ENCODE results near the gene SH3RF1. TPM values are rescaled to one million over a fixed set of nuclear protein-coding genes. Genes with fewer than 3 reads are reported as not detected.
"Not testable (repeated sequence)": the region's sequence is repeated elsewhere in the genome, so short reads cannot be mapped to it uniquely, and the experiment has no call there.

Gene SH3RF1
- total RNA-seq, 1 donor from 2014 or later: 8.8 TPM

DNA sequence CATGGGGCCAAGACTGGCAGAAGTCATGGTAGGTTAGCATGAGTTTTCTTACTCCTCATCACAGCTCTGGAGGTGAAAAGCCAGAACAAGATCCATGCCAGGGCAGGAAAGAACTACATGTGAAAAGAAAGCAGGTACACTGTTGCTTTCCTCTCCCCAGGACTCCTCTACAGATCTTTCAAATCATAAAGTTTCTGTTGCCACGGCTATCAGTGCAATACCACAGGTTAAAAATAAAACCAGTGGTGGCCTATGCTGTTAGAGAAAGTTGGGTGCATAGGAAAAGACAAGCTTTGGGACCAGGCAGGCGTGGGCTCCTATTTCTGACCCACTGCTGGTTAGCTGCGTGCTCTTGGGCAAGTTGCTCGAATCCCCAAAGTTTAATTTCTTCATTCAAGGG lies 81.4 kb downstream of the SH3RF1 start:
- no peak for DNase-seq (ENCODE audit: missing footprints)
- no peak for ATAC-seq
- intact Hi-C loops (cut with DNase I): no loop called here

DNA sequence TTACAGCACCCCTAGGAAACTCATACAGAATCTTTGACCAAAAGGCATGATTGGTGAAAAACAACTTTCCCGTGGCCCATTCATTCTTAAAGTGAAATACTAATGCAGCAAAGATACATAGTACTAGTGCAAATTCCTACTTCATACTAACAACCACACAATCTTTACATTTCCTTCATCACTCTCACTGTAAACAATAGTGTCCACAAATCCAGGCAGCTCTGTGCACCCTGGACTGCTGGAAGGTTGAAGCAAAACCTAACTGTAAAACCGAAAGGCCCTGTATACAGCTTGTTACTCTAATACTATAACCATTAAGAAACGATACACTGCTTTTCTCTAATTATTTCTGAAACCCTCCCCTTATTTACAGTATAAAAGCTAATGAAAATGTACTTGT lies 82.6 kb downstream of the SH3RF1 start:
- intact Hi-C loops (cut with DNase I): no loop called here
- DNase-seq (ENCODE audit: missing footprints) (no peak), ATAC-seq (no peak)

DNA sequence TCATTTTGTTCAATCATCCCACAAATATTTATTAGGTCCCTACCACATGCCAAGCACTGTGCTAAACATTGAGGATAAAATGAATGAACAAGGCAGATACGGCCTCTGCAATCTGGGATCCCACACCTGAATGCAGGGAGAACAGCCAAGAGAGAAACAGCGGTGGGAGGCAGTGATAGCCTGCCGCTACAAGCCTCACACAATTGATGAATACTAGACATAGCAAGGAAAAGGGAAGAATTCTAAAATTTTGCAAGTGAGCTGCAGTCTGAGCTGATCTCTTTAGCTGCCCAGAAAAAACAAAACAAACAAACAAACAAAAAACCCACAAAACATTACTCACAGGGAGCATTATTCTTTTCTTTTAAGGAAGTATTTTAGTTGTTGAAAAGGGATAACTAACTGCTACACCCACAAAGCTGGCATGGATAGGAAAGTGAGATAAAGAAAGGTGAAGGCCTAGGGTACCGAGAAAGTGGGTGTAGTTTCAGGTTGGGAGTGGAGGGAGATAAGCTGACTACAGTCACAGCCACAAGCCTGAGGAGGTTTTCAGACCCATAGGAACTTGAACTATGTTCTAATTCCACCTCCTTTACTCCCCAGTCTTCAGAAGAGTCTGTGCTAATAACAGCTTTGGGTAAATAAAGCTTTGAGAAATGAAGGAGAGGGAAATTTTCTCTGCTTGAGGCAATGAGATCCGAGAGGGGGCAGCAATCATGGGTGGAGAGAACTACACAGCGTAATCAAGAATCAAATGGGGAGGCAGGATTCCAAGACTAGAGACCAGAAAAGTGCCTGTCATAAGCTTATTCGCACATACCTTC lies 85.4 kb downstream of the SH3RF1 start:
- intact Hi-C loops (cut with DNase I): no loop called here
- ATAC-seq (no peak), DNase-seq (ENCODE audit: missing footprints) (no peak)

DNA sequence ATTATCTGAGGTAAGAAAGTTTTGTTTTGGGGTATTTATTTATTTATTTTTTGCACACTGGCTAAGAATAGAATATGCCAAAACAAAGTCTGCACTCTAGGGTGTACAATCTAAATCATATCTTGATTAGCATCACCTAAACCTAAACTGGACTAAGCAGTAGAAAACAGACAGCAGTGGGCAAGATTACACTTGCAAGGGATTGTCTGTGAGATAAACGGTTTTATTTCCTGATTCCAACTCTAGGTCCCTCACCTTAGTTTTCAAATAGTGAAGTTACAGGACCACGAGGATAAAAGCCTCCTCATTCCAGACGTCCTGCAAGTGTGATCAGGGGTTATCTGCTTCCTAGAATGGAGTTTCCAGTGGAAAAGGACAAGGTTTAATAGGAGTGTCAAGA lies 86.1 kb downstream of the SH3RF1 start:
- intact Hi-C loops (cut with DNase I): no loop called here
- ATAC-seq (no peak), DNase-seq (ENCODE audit: missing footprints) (no peak)

DNA sequence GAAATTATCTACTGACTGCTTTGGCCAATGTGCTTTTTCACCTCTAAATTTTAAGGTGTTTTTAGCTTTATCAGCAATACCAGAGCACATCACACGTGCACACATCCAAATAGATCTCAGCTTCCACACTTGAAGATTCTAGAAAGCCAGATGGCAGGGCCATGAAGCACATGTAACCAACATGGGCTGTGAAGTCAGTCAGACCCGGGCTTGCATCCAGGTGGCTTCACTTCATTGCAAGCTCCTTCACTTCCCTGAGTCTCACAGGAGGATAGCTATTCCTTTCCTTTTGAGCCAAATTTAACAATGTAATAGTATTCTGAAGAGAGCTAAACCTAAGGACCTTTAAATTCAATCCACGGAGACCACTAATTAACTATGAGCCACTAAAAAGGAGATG lies 86.5 kb downstream of the SH3RF1 start:
- DNase-seq (ENCODE audit: missing footprints) (no peak), ATAC-seq (no peak)
- intact Hi-C loops (cut with DNase I): no loop called here

DNA sequence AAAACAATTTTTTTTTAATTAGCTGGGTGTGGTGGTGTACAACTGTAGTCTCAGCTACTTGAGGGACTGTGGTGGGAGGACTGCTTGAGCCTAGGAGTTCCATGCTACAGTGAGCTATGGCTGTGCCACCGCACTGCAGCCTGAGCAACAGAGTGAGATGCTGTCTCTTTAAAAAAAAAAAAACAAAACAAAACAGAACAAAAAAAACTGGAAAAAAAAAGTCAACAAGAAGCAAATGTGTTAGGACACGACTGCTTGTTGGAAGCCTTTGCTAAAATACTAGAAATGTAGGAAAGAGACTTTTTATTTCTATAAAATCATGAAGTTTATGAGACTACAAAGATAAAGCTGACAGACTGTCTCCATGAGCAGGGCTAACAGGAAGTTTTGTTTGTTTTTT lies 87.2 kb downstream of the SH3RF1 start:
- ATAC-seq: no peak
- DNase-seq (ENCODE audit: missing footprints): no peak
- intact Hi-C loops (cut with DNase I): no loop called here

DNA sequence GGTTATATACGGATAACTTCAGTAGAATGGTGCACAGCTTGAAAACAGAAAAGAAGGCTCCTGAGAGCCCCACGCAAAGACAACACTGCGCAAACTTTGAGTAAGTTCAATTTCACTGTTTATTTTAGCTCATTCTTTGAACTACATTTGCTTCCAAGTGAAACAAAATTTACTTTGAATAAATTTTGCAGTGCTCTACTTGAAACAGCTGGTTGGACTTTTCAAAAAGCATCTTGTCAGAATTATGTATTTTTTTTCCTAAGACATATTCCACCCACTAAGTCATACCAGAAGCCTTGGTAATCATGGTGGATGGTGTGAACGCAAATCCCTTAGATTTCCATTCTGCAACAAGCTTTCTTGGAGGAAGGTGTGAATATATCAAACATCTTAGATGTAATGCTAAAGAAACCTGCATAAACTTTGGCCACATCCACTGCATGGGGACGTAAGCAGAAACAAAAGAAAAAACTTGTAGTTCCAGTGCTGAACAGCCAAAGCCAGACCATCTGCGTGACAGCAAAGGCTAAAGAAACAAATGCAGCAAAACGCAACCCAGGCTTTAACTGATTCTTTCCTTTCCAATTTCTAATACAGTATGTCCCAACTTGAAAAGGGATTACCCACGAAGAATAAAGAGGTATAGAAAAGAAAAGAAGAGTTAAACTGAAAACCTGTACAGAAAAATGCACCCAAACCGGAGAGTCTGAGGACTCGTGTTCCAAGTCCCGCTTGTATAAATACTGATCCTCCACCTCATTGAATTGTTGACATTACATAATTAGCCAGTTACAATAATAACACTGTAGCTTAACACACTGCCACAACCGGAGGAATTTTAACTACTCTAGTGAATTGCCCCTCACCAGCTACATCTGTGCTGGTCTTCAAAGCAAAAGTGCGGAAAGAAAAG lies 90.9 kb downstream of the SH3RF1 start:
- intact Hi-C loops (cut with DNase I): no loop called here
- ATAC-seq (no peak), DNase-seq (ENCODE audit: missing footprints) (no peak)

DNA sequence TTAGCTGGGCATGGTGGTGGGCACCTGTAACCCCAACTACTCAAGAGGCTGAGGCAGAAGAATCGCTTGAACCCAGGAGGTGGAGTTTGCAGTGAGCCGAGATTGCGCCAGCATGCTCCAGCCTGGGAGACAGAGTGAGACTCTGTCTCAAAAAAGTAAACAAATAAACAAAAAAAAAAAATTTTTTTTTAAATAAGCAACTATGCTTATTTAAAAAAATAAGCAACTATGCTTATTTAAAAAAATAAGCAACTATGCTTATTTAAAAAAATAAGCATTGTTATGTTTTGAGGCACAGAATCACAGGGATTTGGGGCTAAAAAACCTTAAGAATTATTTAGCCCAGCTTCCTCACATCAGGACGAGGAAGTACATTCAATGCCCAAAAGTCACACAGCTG lies 92.7 kb downstream of the SH3RF1 start:
- ATAC-seq; intact Hi-C loops (cut with DNase I); DNase-seq (ENCODE audit: missing footprints): not testable (repeated sequence)

DNA sequence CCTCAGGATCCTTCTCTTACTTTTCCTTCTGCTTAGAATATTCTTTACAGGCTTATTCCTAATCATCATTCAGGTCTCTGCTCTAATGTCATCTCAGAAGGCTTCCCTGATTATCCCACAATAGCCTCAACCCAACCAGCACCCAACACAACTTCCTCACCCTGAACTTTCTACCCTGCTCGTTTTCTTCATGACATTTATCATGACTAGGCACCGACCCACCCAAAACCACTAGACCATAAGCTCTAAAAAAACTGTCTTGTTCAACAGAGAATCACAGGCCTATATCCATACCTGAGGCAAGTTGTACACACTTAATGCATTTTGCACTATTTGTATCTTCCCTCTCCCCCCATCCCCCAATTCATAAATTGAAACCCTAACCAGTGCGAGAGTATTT lies 95.3 kb downstream of the SH3RF1 start:
- intact Hi-C loops (cut with DNase I): no loop called here
- no peak for DNase-seq (ENCODE audit: missing footprints)
- ATAC-seq: no peak

DNA sequence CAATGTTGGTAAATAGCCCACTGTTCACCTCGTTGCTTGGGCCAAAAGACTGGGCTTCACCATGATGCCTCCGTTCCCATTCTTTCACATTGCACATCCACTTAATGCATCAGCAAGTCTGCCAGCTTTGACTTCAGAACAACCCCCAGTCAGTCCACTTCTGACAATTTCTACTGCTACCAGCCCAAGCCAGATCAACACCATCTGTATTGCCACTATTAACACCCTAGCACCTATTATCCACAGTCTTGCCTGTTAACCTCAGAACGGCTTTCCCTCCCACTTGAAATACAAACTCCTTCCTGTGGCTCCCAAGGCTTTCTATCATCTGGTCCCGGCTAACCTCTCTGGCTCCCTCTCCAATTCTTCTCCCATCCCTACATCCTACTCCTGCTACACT lies 95.7 kb downstream of the SH3RF1 start:
- no peak for ATAC-seq
- DNase-seq (ENCODE audit: missing footprints): no peak

DNA sequence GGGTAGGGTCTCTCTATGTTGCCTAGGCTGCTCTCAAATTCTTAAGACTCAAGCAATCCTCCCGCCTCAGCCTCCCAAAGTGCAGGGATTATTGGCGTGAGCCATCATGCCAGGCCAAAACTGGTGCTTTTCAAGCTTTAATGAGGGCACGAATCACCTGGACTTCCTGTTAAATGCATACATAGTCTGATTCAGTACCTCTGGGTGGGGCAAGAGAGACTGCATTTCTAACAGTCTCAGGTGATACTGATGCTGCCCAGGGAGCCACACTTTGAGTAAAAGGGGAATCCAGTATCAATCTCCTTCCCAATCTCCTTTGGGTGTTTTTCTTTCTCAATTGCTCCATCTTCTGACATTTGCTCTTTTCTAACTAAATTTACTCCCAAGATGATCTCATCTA lies 96.5 kb downstream of the SH3RF1 start:
- no peak for DNase-seq (ENCODE audit: missing footprints)
- intact Hi-C loops (cut with DNase I): no loop called here
- ATAC-seq: no peak

More for the DNA sequence above, 95.7 kb downstream of the SH3RF1 start:
- intact Hi-C loops (cut with DNase I): no loop called here

DNA sequence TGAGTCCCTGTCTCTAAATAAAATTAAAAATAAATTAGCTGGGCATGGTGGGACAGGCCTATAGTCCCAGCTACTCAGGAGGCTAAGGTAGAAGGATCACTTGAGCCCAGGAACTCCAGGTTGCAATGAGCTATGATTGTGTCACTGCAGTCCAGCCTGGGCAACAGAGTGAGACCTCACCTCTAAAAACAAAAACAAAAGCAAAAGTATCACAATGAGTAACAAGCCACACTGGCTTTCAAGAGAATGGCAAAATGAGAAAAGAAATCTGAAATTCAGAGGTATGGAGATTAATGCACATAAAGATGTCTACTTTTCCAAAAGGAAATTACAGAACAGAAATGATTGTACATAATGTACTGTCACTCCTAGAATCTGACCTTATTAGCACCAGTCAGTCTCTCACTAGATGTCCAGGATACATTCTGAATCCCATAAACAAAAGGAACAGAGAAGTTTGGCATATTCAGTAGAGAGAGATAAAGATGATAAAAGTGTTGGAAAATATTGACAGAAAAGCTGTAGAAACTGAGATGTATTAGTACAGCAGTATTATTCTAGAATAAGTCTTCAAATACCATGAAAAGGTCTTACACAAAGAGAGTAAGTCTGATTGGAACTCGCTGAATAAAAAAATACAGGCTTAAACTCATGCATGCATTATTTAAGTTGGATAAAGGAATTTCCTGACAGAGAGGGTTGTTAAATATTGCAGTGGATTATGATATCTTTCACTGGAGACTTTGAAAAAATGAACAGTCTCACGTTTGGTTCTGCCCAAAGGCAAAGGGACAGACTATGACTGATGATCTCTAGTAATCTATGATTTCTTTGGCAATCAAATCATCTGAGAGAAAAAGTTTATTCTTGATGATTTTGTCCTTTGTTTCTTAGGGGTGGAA lies 102.5 kb downstream of the SH3RF1 start:
- ATAC-seq (no peak), DNase-seq (ENCODE audit: missing footprints) (no peak)
- intact Hi-C loops (cut with DNase I): no loop called here

DNA sequence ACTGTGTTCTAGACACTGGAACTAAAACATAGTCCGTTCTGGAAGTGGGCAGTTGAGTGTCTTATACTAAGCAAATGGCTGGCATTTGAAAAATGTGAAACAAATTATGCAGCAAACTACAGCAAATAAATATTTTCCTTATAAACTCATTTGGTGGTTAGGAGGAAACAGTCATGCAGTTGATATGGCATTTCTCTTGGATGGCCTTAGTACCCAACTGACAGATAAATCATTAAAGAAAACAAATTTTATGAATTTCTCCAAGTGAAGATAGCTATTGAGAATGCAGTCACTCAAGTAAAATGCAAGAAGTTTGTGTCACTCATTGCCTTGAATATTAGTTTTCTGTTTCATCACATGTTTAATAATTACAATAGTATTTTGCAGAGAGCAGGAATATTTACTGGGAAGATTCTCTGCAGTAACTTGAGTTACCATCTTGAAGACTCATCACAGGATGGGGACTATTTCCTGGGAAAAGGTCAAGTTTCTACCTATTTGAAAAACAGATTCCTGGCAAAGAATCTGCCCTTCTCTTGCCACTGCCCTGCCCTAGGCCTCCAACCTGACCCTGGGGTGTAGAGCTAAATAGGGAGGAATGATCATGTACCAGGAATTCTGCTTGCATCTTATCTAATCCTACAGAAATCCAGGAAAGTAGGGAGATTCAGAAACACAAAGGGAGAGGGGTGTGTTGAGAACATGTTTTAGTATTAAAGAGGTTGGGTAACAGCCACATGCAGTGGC lies 105.9 kb downstream of the SH3RF1 start:
- intact Hi-C loops (cut with DNase I): no loop called here
- no peak for ATAC-seq
- DNase-seq (ENCODE audit: missing footprints): no peak

DNA sequence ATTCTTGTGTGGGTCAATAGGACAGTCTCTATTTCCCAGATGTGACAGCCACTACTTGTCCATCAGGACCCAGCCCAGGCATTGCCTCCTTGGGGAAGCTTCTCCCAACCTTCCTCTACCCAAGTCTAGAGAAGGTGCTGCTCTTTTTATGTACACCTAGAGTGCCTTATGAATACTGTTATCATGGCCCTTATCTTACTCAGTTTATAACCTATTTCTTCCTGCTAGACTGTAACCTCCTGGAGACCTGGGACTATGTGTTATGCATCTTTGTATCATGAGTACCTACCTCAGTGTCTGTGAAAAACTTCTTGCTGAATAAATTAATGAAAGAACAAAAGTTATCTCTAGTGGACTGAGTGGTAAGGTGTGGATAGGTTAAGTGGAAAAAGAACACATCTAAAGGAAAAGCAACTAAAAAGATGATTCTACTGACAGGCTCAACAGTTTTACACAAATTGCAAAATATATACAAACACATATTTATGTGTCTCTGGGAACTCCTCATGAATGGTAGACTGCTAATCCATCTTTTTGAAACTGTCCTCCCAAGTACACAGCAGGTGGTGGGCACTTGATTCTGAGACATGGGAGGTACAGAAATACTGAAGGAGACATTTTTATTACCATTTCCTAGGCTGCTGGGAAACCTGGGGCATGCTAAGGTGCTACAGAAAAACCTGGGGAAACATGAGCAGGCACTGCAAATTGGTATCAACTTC lies 106.6 kb downstream of the SH3RF1 start:
- ATAC-seq (no peak), DNase-seq (ENCODE audit: missing footprints) (no peak)
- intact Hi-C loops (cut with DNase I): no loop called here

DNA sequence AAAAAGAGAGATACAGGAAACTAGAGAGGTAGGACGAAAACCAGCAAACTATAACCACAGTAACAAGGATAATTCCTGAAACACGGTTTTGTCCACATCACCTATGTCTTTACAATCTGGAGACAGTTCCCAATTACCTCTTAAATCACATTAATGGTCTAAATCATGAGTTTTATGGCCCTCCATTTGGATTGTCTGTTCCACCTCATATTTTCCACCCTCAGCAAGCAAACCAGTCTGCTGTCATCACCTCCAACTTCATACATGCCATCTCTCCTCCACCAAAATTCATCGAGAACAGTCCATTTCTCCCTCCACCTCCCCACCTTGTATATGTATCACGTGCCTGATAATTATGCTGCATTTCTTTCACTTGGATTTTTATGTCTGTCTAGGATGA lies 107.3 kb downstream of the SH3RF1 start:
- ATAC-seq (no peak), DNase-seq (ENCODE audit: missing footprints) (no peak)
- intact Hi-C loops (cut with DNase I): no loop called here

DNA sequence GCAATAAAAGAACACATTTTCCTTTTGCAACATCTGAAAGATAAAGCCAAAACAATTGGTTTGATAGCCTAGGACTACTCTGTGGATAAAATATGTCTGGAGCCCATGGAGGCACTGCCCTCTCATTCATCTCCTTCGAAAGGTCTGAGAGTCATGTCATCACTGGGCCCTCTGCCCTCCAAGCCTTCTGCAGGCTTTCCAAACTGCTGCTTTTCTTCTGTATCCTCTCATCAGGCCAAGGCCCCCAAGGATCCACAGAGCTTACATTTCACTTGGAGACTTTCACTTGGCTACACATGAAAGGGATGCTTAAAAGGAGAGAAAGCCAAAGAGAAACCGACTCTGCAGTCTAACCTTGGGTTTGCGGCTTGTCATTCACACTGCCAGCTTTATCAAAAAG lies 109.9 kb downstream of the SH3RF1 start:
- intact Hi-C loops (cut with DNase I): no loop called here
- DNase-seq (ENCODE audit: missing footprints) (no peak), ATAC-seq (peak; percentile 37)

DNA sequence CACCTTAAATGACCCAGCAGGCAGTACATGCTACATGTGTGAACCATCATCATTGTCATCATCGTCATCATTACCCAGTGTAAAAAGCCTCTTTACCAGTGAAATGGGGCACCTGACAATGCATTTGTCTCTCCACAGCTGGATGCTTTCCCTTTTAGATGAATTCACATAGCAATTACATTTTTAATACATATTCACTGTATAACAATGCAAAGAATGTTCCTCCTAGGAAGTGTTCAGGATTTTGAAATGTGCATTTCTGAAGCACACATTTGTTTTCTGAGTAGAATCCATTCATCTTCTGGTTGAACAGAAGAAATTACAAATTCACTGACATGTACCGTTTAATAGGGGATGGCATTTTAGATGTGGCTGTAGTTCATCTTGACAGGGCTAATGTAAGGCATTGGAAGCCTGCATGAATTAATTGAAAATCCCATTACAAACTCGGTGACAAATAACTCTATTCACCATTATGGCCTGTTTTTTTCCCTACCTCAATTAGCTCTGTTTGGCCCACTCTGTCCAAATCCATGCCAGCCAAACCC lies 111.1 kb downstream of the SH3RF1 start:
- no peak for ATAC-seq
- intact Hi-C loops (cut with DNase I): no loop called here

DNA sequence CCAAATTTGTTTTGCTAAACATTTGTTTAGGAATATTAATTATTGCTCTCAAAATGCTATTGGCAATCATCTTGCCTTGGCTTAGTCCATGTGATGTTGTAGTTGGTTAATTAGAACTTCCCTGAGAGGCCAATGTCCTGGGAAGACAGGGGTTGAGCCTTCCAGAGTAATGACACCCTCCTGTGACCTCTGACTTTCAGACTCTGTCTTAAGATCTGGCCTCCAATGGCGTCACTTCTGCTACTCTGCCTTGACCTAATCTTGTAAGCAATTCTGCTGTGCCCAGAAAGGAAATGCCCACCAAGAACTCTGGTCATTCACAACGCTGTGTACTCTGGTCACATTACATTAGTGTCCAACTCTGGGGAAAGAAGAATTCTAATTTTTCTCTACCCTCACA lies 111.9 kb downstream of the SH3RF1 start:
- intact Hi-C loops (cut with DNase I): no loop called here
- no peak for DNase-seq (ENCODE audit: missing footprints)
- no peak for ATAC-seq

More for the DNA sequence above, 111.1 kb downstream of the SH3RF1 start:
- DNase-seq (ENCODE audit: missing footprints): no peak
